ENCODE data around the gene IPO4.

DNA sequence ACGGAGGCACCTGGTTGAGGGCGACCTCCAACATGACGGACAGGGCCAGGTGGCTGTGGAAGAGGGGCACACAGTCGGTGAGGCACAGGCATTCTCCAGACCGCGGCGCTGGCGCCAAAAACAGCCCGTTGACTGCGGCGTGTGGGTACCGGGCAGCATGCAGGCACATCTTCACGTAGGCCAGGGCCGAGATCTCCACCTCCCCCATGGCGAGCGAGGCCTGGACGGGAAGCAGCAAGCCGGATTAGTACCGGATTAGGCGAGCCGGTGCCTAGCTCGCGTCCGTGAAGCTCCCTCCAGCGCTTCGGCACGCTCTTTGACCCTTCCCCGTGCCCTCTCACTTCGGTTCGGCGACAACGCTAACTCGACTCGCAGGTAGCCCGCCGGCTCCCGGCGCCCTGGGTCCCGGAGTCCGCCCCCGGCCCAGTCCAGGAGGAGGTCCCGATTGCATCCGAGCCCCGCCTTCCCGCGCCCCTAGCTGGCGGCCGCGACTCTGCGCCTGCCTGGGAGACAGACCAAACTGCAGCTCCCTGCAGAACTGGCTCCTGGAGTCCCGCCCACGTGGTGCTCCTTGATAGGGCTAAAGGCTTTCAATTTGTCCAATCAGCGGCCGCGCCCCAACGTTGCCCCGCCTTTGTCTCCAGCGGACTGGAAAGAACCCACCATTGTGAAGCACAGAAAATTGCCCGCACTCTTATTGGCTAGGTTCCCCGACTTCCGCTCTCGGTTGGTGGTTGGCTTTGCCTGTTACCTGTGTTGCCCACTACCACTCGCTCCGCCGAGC lies 47.3 kb downstream of the IPO4 start, which contains the start of gene EMC9:
- TF ChIP-seq, protein P1, sequence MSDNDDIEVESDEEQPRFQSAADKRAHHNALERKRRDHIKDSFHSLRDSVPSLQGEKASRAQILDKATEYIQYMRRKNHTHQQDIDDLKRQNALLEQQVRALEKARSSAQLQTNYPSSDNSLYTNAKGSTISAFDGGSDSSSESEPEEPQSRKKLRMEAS (IDR thresholded peaks at IDR 0.05): peak; percentile 59; the same call in 1 of the 2 replicates
- peak; percentile 46; the same call in 1 of the 2 replicates for TF ChIP-seq EGR1 (IDR thresholded peaks at IDR 0.05)
- TF ChIP-seq EP300 (IDR thresholded peaks at IDR 0.05; ENCODE audit: borderline replicate concordance): no peak; the same call in 1 of the 2 replicates
- TF ChIP-seq YY1 (IDR thresholded peaks at IDR 0.05; ENCODE audit: low read depth): peak; percentile 9; the same call in 1 of the 2 replicates
- no peak for TF ChIP-seq CREB1 (IDR thresholded peaks at IDR 0.05; ENCODE audit: low read depth)
- peak; percentile 74; the same call in 1 of the 2 replicates for TF ChIP-seq FOXM1 (IDR thresholded peaks at IDR 0.05; ENCODE audit: borderline replicate concordance, low read depth)
- TF ChIP-seq, protein P2, sequence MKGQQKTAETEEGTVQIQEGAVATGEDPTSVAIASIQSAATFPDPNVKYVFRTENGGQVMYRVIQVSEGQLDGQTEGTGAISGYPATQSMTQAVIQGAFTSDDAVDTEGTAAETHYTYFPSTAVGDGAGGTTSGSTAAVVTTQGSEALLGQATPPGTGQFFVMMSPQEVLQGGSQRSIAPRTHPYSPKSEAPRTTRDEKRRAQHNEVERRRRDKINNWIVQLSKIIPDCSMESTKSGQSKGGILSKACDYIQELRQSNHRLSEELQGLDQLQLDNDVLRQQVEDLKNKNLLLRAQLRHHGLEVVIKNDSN (IDR thresholded peaks at IDR 0.05): peak; percentile 80
- TF ChIP-seq CEBPB (IDR thresholded peaks at IDR 0.05): no peak
- TF ChIP-seq TEAD4 (IDR thresholded peaks at IDR 0.05): no peak
- TF ChIP-seq TCF12 (IDR thresholded peaks at IDR 0.05; ENCODE audit: low read depth): peak; percentile 48
- peak; percentile 66 for TF ChIP-seq ZBTB7A (IDR thresholded peaks at IDR 0.05; ENCODE audit: low read depth)
- TF ChIP-seq NFIC (IDR thresholded peaks at IDR 0.05): peak; percentile 30; the same call in 1 of the 2 replicates
- TF ChIP-seq, protein P3, sequence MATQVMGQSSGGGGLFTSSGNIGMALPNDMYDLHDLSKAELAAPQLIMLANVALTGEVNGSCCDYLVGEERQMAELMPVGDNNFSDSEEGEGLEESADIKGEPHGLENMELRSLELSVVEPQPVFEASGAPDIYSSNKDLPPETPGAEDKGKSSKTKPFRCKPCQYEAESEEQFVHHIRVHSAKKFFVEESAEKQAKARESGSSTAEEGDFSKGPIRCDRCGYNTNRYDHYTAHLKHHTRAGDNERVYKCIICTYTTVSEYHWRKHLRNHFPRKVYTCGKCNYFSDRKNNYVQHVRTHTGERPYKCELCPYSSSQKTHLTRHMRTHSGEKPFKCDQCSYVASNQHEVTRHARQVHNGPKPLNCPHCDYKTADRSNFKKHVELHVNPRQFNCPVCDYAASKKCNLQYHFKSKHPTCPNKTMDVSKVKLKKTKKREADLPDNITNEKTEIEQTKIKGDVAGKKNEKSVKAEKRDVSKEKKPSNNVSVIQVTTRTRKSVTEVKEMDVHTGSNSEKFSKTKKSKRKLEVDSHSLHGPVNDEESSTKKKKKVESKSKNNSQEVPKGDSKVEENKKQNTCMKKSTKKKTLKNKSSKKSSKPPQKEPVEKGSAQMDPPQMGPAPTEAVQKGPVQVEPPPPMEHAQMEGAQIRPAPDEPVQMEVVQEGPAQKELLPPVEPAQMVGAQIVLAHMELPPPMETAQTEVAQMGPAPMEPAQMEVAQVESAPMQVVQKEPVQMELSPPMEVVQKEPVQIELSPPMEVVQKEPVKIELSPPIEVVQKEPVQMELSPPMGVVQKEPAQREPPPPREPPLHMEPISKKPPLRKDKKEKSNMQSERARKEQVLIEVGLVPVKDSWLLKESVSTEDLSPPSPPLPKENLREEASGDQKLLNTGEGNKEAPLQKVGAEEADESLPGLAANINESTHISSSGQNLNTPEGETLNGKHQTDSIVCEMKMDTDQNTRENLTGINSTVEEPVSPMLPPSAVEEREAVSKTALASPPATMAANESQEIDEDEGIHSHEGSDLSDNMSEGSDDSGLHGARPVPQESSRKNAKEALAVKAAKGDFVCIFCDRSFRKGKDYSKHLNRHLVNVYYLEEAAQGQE (IDR thresholded peaks at IDR 0.05; ENCODE audit: low read depth): no peak
- TF ChIP-seq TAF1 (IDR thresholded peaks at IDR 0.05; ENCODE audit: low read depth): peak; percentile 95
